T-helper 2 cell (primary cell): ENCODE data around the gene CD44.

ENCODE experiments used
- DNase-seq, 5 experiments: peaks; one replicate each; pipeline versions ENCODE4 v3.0.0 to v3.0.0-alpha.2; 2012 to 2022

CD44 gene

DNA sequence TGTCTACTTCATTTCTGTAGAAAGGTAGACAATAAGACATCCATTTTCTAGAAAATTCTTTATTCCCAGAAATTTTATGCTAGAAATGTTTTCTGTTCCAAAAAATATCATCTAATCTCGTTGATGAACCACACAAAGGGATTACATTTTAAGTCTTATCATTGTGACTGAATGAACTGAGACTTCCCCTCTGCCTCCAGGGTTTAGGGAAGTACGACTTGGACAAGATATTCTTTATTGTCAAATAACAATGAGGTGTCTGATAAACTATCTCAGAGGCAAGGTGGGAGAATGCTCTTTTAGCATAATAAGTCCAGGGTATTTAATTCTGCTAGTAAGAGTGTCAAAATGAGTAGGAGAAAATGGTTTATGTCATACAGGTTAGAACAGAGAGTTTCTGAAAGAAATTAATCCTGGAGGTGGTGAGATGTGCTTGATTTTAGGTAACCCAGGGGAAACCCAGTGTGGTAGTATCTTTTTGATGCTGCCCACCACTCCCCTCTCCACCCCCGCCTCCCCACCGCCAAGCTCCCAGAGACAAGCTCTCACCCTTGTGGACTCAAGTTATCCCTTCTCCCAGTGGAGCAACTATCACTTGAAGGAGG is 100.6 kb downstream of the CD44 start:
- DNase-seq = peak in 1 of 5 experiments; percentile 30

DNA sequence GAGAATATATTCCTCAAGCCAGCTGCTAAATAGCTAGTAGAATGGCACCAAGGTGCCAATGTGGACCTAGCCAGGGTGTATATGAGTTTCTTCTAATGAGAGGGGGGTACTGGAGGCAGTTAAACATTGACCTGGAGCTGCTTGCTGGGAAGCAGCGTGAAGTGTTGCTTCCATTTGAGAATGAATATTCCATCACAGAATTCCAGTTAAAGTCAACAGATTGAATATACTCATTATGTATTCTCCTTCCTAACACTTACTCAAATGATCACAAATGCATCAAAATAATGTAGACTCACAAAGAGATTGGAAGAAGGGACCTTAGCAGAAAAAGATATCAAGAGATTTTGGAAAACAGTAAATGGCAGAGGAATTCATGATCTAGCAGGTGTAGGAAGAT is 102.1 kb downstream of the CD44 start:
- no peak for DNase-seq

DNA sequence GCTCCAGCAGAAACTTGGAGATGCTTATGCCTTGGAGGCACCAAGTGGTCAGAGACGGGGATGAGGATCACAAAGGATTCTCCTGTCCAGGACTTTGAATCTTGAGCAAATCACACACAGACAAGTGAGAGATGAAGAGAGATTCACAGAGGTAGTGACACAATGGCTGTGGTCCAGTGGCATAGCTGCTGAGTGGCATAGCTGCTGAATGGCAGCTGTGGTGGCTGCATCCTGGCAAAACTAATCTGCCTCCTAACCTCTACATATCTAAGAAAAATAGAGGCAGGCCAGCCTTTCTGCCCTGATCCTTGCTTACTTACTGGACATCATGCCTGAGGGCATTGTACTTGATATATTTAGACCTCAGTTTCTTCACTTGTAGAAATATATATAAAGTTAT is 102.6 kb downstream of the CD44 start:
- DNase-seq = peak in 1 of 5 experiments; percentile 46

DNA sequence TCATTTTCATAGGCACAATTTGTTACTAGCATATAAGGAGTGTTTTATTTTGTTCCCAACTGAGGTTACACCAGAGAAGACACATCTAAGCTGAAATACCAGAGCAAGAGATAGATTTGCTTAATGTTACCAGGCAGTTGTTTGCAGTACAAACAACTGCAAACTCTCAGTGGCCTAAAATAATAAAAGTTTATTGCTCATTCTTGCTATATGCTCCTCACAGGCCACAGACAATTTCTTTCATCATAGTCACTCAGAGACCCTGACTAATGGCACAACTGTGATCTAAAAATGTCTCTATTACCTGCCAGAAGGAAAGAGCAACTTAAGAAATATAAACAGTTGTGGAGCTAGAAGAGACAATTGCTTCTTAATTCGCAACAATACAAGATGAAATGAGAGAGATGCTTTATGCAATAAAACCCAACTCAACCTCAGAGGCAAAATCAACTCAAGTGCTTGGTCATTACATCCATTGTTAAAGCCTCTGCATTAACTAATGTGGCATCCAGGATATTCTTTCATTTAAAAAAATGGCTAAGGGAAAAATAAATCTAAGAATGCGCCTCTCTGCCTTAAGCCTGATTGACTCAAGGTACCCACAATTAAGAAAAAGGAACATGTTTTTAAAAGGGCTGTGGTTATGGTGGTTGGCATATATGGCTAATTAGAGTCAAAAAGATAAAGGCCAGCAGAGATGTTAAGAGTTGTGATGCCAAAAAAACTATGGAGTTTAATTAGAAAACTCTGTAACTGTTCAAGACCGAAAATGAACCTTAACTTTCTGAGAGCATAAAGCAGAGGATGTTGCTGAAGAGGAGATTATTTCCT is 103.7 kb downstream of the CD44 start:
- DNase-seq = peak in 1 of 5 experiments; percentile 62

DNA sequence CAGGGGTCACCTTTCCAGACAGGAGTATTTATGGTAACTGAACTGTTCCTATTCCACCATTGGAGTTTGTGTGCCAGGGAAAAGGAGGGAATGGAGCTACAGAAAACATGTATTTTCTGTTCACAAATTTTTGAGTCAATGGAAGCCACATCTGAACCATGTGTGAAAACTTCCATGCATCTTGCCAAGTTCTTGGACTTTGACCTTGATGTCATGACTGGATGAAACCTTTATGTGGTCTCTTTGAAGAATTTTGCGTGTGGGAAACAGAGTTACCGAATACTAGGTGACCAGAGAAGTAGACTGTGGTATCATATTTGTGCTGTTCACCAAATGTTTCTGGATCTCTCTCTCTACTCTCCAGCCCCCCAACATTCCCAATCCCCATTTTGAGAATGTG is 104.8 kb downstream of the CD44 start:
- DNase-seq = no peak

DNA sequence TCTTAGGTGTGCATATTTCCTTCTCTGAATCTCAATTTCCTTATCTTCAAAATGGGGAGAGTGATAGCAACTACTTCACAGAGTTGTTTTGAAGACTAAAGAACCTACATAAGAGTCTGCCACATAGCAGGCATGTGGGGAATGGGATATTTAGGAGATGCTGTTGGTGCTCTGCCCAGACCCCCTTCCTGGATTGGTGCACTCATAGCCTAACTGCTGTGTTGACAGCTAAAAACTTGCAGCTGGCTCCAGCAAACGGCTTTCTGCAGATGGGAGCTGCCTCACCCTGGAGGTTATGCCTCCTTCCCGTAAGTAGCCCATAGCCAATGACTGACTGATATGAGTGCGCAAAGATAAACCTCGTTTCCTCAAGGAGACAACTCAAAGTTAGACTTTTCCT is 106.1 kb downstream of the CD44 start:
- DNase-seq = no peak

DNA sequence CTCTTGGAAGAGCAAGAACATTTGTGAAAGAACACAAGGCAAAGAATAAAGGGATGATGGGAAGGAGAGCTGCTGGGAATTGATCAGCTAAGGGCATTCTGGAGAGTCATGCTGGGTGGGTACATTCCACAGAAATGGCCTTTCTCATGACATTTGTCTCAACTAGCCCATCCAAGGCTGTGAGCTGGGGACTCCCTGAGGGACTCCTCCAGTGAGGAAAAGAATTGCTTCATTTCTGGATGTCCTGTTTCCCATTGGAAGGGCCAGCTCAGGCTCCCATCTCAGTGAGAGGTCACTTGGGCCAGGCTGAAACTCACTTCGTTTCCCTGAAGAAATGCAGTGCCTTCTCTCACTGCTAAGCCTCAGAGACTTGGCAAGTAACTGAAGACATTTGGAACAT is 106.8 kb downstream of the CD44 start:
- no peak for DNase-seq

DNA sequence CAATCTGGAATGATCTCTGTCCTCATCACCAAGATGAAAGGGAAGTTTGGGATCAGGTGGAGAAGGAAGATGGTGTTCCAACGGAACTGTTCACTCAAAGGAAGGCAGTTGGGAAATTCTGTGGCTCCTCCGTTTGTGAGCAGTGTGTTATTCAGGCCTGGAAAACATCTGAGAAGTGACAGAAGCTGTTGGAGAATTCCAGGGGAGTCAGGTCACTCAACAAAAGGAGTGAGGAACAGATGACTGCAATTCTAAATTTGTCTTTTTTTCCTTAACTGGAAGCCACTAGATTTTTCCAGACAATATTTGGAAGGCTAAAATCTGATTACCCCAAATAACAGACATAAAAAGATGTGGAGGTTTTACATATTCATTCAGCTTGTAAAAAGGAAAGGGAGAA is 107.8 kb downstream of the CD44 start:
- DNase-seq = no peak

DNA sequence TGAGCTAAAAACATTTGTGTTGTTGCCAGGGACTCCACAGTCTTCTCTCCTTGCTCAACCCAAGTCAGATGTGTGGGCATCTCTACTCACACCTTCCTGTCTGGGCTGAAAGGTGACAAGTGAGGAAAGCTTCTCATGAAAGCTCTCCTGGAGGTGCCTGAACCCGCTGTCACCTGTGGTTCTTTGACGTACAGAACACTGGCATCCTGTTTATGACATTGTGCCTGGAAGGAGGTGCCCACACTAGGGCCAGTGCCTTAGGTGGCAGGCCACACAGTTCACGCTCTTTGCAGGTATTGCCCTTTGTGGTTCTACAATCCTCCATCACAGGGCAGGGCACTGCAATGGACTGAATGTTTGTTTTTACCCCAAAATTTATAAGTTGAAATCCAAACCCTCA is 108.5 kb downstream of the CD44 start:
- peak in 4 of 5 experiments; percentile 9 to 95 (median 68) for DNase-seq

DNA sequence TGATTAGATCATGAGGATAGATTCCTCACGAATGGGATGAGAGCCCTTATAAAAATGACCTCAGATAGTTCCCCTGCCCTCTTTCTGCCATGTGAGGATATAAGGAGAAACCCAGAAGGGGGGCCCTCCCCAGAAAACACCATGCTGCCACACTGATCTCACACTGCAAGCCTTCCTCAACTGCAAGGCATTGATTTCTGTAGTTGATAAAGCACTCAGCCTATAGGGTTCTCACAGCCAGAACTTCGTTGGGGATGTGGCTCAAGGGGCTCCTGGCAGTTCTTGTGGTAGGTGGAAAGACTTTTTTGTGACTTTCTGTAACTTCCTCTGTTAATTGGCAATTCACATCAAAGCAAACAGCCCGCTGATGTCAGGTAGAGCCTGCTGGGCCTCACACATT is 108.9 kb downstream of the CD44 start:
- peak in 2 of 5 experiments; percentile 70 to 80 for DNase-seq

DNA sequence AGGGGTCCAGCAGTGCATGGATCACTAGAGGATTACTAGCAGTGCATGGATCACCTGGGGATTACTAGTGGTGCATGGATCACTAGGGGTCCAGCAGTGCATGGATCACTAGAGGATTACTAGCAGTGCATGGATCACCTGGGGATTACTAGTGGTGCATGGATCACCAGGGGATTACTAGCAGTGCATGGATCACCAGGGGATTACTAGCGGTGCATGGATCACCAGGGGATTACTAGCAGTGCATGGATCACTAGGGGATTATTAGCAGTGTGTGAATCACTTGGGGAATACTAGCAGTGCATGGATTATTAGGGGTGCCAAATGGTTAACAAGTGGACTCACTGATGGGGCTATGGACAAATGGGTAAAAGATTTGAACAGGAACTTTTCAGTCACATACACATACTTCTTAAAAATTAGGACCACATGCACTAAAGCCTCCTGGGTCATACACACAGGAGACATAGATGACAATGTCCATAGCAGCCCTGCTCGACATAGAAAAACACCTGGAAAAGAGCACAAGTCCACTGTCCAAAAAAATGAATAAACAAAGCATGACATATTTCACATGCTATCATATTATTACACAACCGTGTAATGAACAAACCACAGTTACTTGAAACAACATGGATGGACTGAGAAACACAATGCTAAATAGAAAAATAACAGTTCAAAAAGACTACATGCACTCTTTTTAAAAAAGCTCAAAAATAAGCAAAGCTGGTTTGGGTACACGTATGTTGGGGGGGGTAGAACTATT is 109.8 kb downstream of the CD44 start:
- no peak for DNase-seq

DNA sequence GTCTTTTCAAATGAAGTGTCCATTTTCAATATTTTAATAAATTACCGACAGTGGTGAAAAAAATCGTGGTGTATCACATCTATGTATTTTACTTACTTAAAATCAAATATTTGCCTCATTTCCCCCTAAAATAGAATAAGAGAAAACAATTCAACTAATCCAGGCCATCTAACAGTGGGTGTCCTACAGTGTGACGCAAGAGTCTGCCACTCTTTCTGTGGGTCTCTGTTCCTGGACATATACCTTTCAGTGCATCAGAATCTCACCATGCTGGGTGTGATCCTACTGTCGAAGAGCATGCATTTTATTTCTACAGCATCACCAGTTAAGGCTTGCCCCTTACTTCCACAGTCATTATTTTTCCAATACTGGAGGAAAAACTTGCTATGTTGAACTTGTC is 111.2 kb downstream of the CD44 start:
- DNase-seq = no peak

DNA sequence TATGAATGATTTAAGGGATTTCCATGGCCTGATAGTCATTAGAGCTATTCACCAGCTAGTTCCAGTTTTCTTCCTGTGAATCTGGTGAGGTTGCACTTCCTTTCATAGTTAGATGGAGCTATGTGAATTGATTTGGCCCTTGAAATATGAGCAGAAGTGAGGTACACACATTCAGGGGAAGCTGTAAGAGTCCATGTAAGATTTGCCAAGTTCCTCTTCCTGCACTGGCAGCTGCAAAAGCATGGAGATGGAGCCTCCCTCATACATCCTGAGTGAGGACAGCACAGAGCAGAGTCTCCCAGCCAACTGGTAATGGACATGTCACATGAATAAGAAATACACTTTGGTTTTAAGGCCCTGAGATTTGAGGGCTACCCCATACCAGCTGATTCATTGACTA is 111.7 kb downstream of the CD44 start:
- DNase-seq = no peak

DNA sequence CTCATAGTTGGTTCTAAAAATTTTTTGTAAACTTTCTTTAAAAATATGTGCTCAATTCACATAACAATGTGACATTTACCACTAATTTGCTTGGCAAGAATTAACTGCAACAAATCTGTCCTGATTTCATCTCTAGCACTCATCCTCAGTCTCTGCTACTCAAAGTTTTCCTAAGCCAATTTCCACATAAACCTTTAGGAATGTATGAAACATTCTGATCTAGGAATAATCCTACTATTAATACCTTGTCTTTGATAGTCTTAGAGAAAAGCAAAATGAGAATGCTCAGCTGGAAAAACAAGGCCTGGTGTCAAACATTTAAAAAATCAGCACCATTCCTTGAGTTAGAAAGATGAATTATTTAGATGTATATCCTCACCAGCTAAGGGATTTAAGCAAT is 114.3 kb downstream of the CD44 start:
- no peak for DNase-seq

DNA sequence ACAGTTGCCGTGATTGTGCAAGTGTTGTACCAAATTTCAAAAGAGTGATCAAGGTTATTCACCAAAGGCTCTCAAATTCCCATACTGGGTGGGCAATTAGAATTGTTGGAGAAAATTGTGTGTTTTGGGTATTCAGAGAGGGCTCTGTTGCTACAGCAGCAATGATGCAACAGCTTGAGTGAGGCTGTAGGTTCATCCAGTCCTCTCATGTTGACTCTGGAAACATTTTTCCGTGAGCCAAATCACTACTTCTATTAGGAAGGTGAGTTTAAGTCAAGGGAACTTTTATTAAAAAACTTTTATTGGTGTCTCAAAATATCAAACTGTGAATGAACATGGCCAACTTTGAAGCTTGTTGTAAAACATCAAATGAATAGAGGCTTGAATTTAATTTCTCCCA is 116.5 kb downstream of the CD44 start:
- no peak for DNase-seq

DNA sequence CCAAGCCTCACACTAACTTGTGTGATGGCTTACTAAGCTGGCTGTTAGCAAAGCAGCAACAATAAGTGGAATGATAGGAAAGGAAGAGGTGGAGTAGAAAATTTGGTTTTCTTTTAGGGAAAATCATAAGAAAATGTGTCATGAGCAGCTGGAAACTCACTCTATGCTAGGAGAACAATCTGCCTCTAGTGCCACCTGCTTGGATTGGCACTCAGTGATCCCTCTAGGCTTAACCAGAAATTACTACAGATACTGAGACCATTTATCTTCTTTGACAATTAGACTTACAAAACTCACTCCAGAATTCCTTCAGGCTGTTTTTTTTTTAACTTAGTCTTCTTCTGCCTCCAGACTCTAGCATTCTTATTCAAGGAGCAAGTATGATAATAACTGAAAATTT is 117.3 kb downstream of the CD44 start:
- no peak for DNase-seq

DNA sequence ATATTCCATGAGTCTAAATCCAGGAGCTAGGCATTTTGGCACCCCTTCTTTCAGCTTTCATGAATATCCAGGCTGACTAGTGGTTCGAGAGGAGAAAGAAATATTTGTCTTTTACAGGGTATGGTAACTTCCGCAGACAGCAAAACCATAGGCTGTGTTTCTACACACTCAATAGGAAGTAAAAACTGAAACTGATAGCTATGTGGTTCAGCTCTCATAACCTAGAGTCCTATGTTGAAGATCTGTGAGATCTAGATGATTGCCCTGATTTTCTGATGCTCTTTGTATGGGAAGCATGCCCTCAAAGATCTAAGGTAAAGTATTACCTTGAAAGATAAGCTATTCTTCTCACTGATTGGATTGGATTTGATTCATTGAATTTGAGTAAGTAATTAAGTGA is 118.3 kb downstream of the CD44 start:
- DNase-seq = peak in 2 of 5 experiments; percentile 46 to 83

DNA sequence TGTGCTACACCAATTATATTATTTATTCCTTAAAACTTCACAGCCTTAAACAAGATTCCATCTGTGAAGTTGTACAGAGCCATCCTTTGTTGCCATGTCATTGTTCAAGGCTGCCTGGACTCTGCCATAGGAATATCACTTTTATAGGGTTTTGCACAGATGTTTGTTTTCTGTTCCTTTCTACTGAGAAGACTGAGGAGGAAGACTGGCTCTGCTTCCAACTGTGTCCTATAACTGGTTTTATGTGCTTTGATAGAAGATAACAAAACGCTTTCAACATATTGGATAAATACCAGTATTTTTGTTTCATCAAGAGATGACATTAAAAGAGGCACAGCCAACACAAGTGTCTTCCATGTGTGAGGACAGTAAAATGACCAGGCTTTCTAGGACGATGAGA is 120.6 kb downstream of the CD44 start:
- no peak for DNase-seq

DNA sequence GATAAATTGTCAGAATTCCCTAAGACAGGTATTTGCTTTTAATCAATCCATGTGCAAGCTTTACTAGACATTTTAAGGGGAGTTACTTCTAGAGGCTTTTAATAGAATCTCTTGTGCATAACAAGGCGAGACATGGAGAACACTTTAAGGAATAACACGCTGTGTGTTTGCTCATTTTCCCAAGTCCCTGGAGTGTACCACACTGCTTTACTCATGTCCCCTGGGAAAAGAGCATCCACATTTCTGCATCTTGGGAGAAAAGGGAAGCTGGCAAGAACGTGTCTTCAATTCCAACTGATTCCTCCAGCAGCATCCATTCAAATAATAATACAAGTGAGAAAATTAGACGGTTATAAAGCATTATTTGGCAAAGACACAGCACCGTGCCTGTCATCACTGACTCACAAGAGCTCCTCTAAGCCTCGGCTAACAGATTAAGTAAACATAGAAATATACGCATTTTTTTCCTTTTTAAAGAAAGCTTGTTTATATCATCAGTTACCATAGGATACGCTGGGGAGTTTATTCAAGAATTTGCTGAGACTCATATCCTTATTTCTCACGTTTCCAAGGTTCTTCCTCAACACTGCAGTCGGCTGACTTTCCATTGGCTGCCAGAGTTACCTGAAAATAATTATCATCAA is 121.5 kb downstream of the CD44 start:
- DNase-seq = no peak

DNA sequence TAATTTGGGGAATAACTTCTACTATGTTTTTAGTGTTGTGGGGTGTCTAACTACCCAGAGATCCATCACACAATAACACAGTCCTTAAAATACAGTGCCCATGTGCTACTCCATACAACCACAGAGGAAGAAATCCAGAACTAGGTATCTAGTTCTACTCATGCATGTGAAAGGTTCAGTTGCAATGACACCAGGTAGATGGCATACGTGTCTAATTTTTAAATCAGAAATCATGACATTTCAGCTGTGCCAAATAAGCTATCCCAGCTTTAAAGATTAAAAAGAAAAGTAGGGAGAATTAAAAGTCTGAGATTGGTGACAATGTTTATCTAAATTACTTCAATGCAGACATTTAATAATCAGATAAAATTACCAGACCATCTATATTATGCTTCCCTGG is 122.2 kb downstream of the CD44 start:
- no peak for DNase-seq

DNA sequence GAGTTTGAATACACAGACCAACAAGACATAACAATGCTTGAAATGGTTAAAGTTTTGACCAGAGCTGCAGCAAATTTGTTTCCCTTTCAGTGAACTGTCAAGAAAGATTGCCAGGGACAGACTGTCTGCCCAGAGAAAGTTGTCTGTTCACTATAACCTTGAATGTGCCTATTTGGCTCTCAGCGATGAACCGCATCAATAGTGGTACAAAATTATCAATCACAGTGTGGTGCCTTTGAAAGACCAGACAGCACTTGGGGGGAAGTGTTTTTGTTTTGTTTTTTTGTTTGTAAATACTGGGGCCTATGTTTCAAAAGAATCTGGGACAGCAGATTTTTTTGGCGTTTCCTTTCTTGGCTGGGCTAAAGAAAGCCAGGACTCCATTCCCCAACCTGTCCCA is 123.1 kb downstream of the CD44 start:
- DNase-seq = no peak

DNA sequence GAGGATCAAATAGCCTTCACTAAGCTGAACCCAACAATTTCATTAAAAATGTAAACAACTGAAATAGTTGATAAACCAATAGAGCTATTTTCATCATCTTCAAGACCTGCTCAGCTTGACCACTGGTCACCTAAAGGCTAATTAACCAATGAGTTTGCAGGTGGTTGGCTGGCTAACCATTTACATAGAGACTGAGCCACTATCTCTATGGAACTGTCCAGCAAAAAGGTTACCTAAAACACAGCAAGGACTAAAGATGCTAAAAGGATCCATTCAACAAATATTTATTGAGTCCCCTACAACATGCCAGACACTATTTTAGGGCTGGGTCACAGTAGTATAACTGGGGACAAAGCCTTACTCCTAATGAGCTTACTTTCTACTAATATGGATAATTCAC is 123.8 kb downstream of the CD44 start:
- no peak for DNase-seq

DNA sequence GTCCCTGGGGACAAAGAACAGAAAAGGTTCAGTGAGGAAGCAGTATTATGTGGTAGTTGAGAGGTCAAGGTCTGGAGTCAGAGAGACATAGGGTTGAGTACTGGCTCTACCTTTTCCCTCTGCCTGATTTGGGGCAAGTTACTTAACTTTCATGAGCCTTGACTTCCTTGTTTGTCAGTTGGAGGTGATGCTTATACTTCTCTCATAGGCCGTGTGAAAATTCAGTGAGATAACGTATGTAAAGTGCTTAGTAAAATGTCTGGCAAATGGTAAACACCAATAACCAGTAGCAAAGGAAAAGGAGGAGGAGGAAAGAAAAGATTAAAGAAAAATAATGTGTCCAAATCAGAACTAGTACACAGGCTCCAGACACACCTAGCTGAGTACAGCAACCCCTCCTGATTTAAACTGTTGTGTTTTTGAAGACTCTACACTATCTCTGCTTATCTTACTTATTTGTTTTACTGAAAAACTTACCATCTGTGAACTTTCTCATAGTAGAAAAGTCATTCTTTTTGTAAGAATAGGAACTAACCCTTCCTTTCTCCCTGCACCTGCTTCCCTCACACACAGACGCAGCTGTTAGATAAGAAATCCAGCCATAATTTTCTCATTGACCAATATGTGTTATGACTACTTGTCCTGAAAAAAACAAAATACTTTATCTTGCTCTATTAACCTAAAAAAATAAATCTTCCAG is 126.9 kb downstream of the CD44 start:
- DNase-seq = no peak
